ENCODE data around the gene HS6ST3.

- TF ChIP-seq CTCF (IDR thresholded peaks at IDR 0.05; ENCODE audit: borderline replicate concordance, extremely low read depth, low read length, poor library complexity, severe bottlenecking) (no peak), EZH2 (IDR thresholded peaks at IDR 0.05; ENCODE audit: borderline replicate concordance, low read depth, low read length, severe bottlenecking) (no peak)
These were observed 768.4 kb downstream of the HS6ST3 start for GRCh38 chr13:96858133-96858826.

Measured in DND-41 (cell line).